ENCODE data around the gene GTF2A1. TPM values are rescaled to one million over a fixed set of nuclear protein-coding genes. Genes with fewer than 3 reads are reported as not detected.

Gene GTF2A1
- polyA plus RNA-seq, 1 of the 3 experiments (the other 2 are of a cell fraction): 7.6 TPM

- WGBS (ENCODE audit: low lambda C conversion rate): 26% methylated on average over 3 of the region's 3 CpGs
Measured at GRCh38 chr14:81144824-81145603, 75.7 kb downstream of the GTF2A1 start.

More at GRCh38 chr14:81144824-81145603, 75.7 kb downstream of the GTF2A1 start:
- Histone ChIP-seq H3K27ac (ENCODE audit: low read depth in 2 of 2, low read length in 1 of 2) (no peak overlapping the region), H3K4me3 (ENCODE audit: low read depth in 2 of 2, low read length in 1 of 2) (no peak overlapping the region), H3K9ac (no peak overlapping the region), H3F3A (replicated peaks; ENCODE audit: insufficient read depth) (no peaks in the 10 kb centered on the region), H3K27me3 (ENCODE audit: insufficient read depth) (no peaks in the 10 kb centered on the region), H3K9me3 (no peaks in the 10 kb centered on the region), H3K4me1 (ENCODE audit: control insufficient read depth in 1 of 2, insufficient read depth in 2 of 2, low read depth in 1 of 2, low read length in 1 of 2) (no peaks in the 10 kb centered on the region), H2AFZ (ENCODE audit: low read depth) (no peak overlapping the region), H3K79me2 (ENCODE audit: insufficient read depth) (no peaks in the 10 kb centered on the region), H4K20me1 (ENCODE audit: insufficient read depth) (no peaks in the 10 kb centered on the region), H3K36me3 (replicated peaks in 1 of 2; ENCODE audit: control insufficient read depth in 1 of 2, insufficient read depth in 2 of 2, low read length in 1 of 2) (no peaks in the 10 kb centered on the region), H3K4me2 (no peak overlapping the region), H3K9me2 (no peaks in the 10 kb centered on the region)
- no peak for TF ChIP-seq IRF3 (IDR thresholded peaks at IDR 0.05; ENCODE audit: low read depth, low read length)
- TF ChIP-seq FOSL2 (IDR thresholded peaks at IDR 0.05; ENCODE audit: borderline replicate concordance, low read depth): no peak
- no peak for TF ChIP-seq FOXM1 (IDR thresholded peaks at IDR 0.05; ENCODE audit: low read depth)
- TF ChIP-seq TCF12 (IDR thresholded peaks at IDR 0.05): no peak
- no peak for TF ChIP-seq GABPA (IDR thresholded peaks at IDR 0.05; ENCODE audit: low read depth)
- TF ChIP-seq CHD2 (IDR thresholded peaks at IDR 0.05; ENCODE audit: low read length, partially characterized antibody): no peak
- no peak for TF ChIP-seq JUND (IDR thresholded peaks at IDR 0.05)
- no peak for TF ChIP-seq TEAD4 (IDR thresholded peaks at IDR 0.05; ENCODE audit: borderline replicate concordance, insufficient read depth)
- TF ChIP-seq RFX5 (IDR thresholded peaks at IDR 0.05; ENCODE audit: low read length): no peak
- TF ChIP-seq ZBTB33 (IDR thresholded peaks at IDR 0.05; ENCODE audit: borderline replicate concordance, low read depth): no peak
- TF ChIP-seq USF1 (IDR thresholded peaks at IDR 0.05; ENCODE audit: borderline replicate concordance, low read depth): no peak
- TF ChIP-seq POLR2AphosphoS5 (IDR thresholded peaks at IDR 0.05; ENCODE audit: low read depth, low read length): no peak
- TF ChIP-seq CTCF (IDR thresholded peaks at IDR 0.05): no peak
- no peak for TF ChIP-seq SIN3A (IDR thresholded peaks at IDR 0.05; ENCODE audit: borderline replicate concordance, low read depth, low read length)
- no peak for TF ChIP-seq PBX3 (IDR thresholded peaks at IDR 0.05)
- TF ChIP-seq NFIC (IDR thresholded peaks at IDR 0.05; ENCODE audit: borderline replicate concordance): no peak
- ChIA-PET CTCF (interaction anchor here (0.6 to 3.7 kb wide), 3 partner anchors 19 to 311 kb away, joined by 3 to 11 read pairs (median 3); no protein-coding TSS in a partner anchor), POLR2A (no interaction called here)
- DNase-seq: no peak

Data from SK-N-SH (cell line).